ENCODE results near the gene MRAP. TPM values are rescaled to one million over a fixed set of nuclear protein-coding genes. Genes with fewer than 3 reads are reported as not detected.
"Not testable (repeated sequence)": the region's sequence is repeated elsewhere in the genome, so short reads cannot be mapped to it uniquely, and the experiment has no call there.

The MRAP gene
- total RNA-seq, 2 experiments from 2014 or later = not detected

- peaks cover 8% of the 10 kb centered on the region for H3K36me3 Mint-ChIP-seq (ENCODE audit: low read depth)
- H3K27ac Mint-ChIP-seq = no peak overlapping the region
- no peak for ATAC-seq
- no peaks in the 10 kb centered on the region for H3K9me3 Mint-ChIP-seq (ENCODE audit: insufficient read depth)
- ChIA-PET POLR2A (no interaction called here), CTCF (no interaction called here)
- H3K27me3 Mint-ChIP-seq (ENCODE audit: low read depth) = no peaks in the 10 kb centered on the region
- no peak overlapping the region for H3K4me3 Mint-ChIP-seq
- DNase-seq = no peak
- H3K4me1 Mint-ChIP-seq (ENCODE audit: low read depth) = peaks cover 10% of the 10 kb centered on the region
Measured at GRCh38 chr21:32302560-32302959, 3.9 kb downstream of the MRAP start.

DNA sequence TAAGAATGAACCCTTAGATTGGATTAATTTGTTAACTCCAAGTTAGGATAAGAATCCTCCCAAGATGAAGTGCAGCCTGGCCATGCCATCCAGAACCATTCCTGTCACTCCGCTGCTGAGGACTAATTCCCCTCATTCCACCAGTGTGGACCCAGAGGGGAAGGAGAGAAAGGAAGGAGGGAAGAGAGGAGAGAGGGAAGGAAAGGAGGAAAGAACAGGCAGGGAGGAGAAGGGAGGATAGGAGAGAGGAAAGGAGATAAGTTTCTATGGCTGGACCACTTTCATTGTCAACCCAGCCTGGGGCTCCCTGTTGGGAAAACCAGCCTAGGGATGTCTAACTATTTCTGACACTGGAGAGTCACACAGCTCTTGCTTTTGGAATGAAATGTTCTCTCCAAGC lies 4.7 kb downstream of the MRAP start:
- POLR2A ChIA-PET = no interaction called here
- Mint-ChIP-seq H3K4me3 (no peak overlapping the region), H3K4me1 (ENCODE audit: low read depth) (peaks cover 10% of the 10 kb centered on the region), H3K36me3 (ENCODE audit: low read depth) (peaks cover 8% of the 10 kb centered on the region), H3K9me3 (ENCODE audit: insufficient read depth) (no peaks in the 10 kb centered on the region), H3K27me3 (ENCODE audit: low read depth) (no peaks in the 10 kb centered on the region), H3K27ac (peak overlapping the region; percentile 10)
- CTCF ChIA-PET = no interaction called here
- ATAC-seq = no peak
- no peak for DNase-seq

- ATAC-seq = no peak
- ChIA-PET POLR2A (no interaction called here), CTCF (no interaction called here)
- Mint-ChIP-seq H3K9me3 (ENCODE audit: insufficient read depth) (no peaks in the 10 kb centered on the region), H3K27ac (no peak overlapping the region), H3K36me3 (ENCODE audit: low read depth) (peaks cover 12% of the 10 kb centered on the region), H3K4me3 (no peak overlapping the region), H3K27me3 (ENCODE audit: low read depth) (no peaks in the 10 kb centered on the region), H3K4me1 (ENCODE audit: low read depth) (peaks cover 10% of the 10 kb centered on the region)
- DNase-seq = no peak
Measured at GRCh38 chr21:32304998-32305397, 6.3 kb downstream of the MRAP start.

- no peak overlapping the region for H3K4me3 Mint-ChIP-seq
- H3K27ac Mint-ChIP-seq = peak overlapping the region; percentile 46
- peaks cover 13% of the 10 kb centered on the region for H3K36me3 Mint-ChIP-seq (ENCODE audit: low read depth)
- ChIA-PET POLR2A (no interaction called here), CTCF (no interaction called here)
- DNase-seq = no peak
- no peaks in the 10 kb centered on the region for H3K9me3 Mint-ChIP-seq (ENCODE audit: insufficient read depth)
- H3K27me3 Mint-ChIP-seq (ENCODE audit: low read depth) = no peaks in the 10 kb centered on the region
- no peak for ATAC-seq
- H3K4me1 Mint-ChIP-seq (ENCODE audit: low read depth) = peaks cover 10% of the 10 kb centered on the region
Measured at GRCh38 chr21:32306021-32306780, 7.5 kb downstream of the MRAP start.

- no peaks in the 10 kb centered on the region for H3K9me3 Mint-ChIP-seq (ENCODE audit: insufficient read depth)
- ChIA-PET CTCF (no interaction called here), POLR2A (no interaction called here)
Measured at GRCh38 chr21:32307706-32308105, 9.1 kb downstream of the MRAP start.

DNA sequence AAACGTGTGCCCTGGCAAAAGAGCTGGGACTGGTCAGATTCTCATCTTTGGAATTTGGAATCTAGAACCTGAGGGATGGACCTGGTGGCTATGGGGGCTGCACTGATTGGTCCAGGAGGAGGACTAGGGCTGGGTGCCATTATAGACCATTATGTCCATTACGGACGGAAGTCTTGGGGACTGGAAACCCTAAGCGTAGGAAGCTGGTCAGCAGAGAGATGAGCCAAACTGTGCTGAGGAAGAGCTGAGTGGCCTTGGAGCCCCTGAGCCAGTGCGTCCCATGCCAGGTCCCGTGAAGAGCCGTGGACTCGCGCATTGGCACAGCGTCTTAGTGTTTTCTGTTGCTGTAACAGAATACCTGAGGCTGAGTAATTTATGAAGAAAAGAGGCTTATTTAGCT lies 10.0 kb downstream of the MRAP start:
- Mint-ChIP-seq H3K4me3 (no peak overlapping the region), H3K4me1 (ENCODE audit: low read depth) (peaks cover 10% of the 10 kb centered on the region), H3K9me3 (ENCODE audit: insufficient read depth) (no peaks in the 10 kb centered on the region), H3K36me3 (ENCODE audit: low read depth) (peaks cover 15% of the 10 kb centered on the region), H3K27ac (no peak overlapping the region), H3K27me3 (ENCODE audit: low read depth) (no peaks in the 10 kb centered on the region)
- no peak for ATAC-seq
- no peak for DNase-seq
- POLR2A ChIA-PET = interaction anchor here (0.6 kb wide), 1 partner anchor 55 kb away, joined by 3 read pairs; no protein-coding TSS in a partner anchor
- CTCF ChIA-PET = no interaction called here

More at GRCh38 chr21:32307706-32308105, 9.1 kb downstream of the MRAP start:
- peaks cover 10% of the 10 kb centered on the region for H3K4me1 Mint-ChIP-seq (ENCODE audit: low read depth)
- H3K27ac Mint-ChIP-seq = no peak overlapping the region
- H3K4me3 Mint-ChIP-seq = no peak overlapping the region
- DNase-seq (no peak), ATAC-seq (no peak)
- H3K36me3 Mint-ChIP-seq (ENCODE audit: low read depth) = peaks cover 15% of the 10 kb centered on the region
- H3K27me3 Mint-ChIP-seq (ENCODE audit: low read depth) = no peaks in the 10 kb centered on the region

DNA sequence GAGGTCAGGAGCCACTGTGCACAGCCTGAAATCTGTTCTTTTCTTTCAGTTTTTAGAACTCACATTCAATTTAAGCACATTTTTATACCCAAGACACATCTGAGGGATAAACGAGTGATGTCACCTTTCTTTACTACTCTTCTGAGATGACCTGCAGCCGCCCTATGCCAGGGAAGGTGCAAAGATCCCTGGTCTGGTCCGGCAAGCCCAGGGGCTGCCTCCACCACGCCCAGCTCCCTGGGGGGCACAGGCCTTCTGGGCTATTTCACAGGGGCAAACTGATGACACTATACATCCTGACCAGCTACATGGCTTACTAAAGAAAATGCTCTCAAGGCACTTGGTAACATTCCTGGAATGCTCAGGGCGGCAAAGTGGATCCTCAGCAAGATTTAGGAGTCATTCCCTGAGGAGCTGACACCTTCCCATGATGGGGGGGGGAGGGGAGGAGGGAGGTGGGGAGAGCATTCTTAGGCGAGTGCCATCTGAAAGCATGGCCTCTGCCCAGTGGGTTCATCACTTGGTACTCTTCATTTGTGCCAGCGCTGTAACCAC lies 11.3 kb downstream of the MRAP start:
- no peaks in the 10 kb centered on the region for H3K9me3 Mint-ChIP-seq (ENCODE audit: insufficient read depth)
- no peak overlapping the region for H3K27ac Mint-ChIP-seq
- no peak overlapping the region for H3K4me3 Mint-ChIP-seq
- H3K27me3 Mint-ChIP-seq (ENCODE audit: low read depth) = no peaks in the 10 kb centered on the region
- H3K4me1 Mint-ChIP-seq (ENCODE audit: low read depth) = peaks cover 10% of the 10 kb centered on the region
- POLR2A ChIA-PET = no interaction called here
- DNase-seq = no peak
- CTCF ChIA-PET = no interaction called here
- no peak for ATAC-seq
- H3K36me3 Mint-ChIP-seq (ENCODE audit: low read depth) = peaks cover 21% of the 10 kb centered on the region

GRCh38 chr21:32310976-32311375 lies 12.3 kb downstream of the MRAP start:
- H3K27me3 Mint-ChIP-seq (ENCODE audit: low read depth); DNase-seq; H3K27ac Mint-ChIP-seq; H3K9me3 Mint-ChIP-seq (ENCODE audit: insufficient read depth); H3K4me1 Mint-ChIP-seq (ENCODE audit: low read depth); H3K4me3 Mint-ChIP-seq; POLR2A ChIA-PET; CTCF ChIA-PET; ATAC-seq: not testable (repeated sequence)
- peaks cover 25% of the 10 kb centered on the region for H3K36me3 Mint-ChIP-seq (ENCODE audit: low read depth)

GRCh38 chr21:32311621-32312020 lies 13.0 kb downstream of the MRAP start:
- ATAC-seq (no peak), DNase-seq (no peak)
- POLR2A ChIA-PET = no interaction called here
- Mint-ChIP-seq H3K4me3 (no peak overlapping the region), H3K9me3 (ENCODE audit: insufficient read depth) (no peaks in the 10 kb centered on the region), H3K27ac (no peak overlapping the region), H3K27me3 (ENCODE audit: low read depth) (no peaks in the 10 kb centered on the region), H3K36me3 (ENCODE audit: low read depth) (peaks cover 24% of the 10 kb centered on the region), H3K4me1 (ENCODE audit: low read depth) (no peaks in the 10 kb centered on the region)
- CTCF ChIA-PET = no interaction called here

DNA sequence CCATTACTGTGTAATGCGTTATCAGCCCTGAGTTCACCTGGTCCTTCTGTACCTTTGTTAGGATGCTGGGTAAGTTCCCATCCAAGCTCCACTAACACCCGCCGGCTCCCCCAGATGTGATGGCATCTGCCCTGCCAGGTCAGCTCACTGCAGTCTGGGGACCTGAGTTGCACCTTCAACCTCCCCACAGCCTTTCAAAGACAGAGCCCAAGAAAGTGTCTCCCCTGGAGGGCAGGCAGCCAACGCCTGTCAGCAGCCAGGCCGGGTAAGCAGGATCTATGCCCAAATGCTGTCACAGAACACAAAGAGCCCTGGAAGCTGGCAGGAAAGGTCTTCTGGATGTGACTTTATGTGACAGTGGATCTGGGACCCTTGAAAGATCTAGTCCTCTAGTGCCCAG lies 13.7 kb downstream of the MRAP start:
- ChIA-PET POLR2A (no interaction called here), CTCF (no interaction called here)
- Mint-ChIP-seq H3K27me3 (ENCODE audit: low read depth) (no peaks in the 10 kb centered on the region), H3K4me1 (ENCODE audit: low read depth) (no peaks in the 10 kb centered on the region), H3K9me3 (ENCODE audit: insufficient read depth) (no peaks in the 10 kb centered on the region), H3K36me3 (ENCODE audit: low read depth) (peaks cover 27% of the 10 kb centered on the region), H3K4me3 (no peak overlapping the region), H3K27ac (no peak overlapping the region)
- DNase-seq = no peak
- ATAC-seq = no peak

- H3K4me1 Mint-ChIP-seq (ENCODE audit: low read depth) = no peaks in the 10 kb centered on the region
- peaks cover 31% of the 10 kb centered on the region for H3K36me3 Mint-ChIP-seq (ENCODE audit: low read depth)
- no peak overlapping the region for H3K4me3 Mint-ChIP-seq
- no peaks in the 10 kb centered on the region for H3K9me3 Mint-ChIP-seq (ENCODE audit: insufficient read depth)
- CTCF ChIA-PET = no interaction called here
- no peak overlapping the region for H3K27ac Mint-ChIP-seq
- DNase-seq (no peak), ATAC-seq (no peak)
- H3K27me3 Mint-ChIP-seq (ENCODE audit: low read depth) = no peaks in the 10 kb centered on the region
- POLR2A ChIA-PET = no interaction called here
Measured at GRCh38 chr21:32312976-32313375, 14.3 kb downstream of the MRAP start.

DNA sequence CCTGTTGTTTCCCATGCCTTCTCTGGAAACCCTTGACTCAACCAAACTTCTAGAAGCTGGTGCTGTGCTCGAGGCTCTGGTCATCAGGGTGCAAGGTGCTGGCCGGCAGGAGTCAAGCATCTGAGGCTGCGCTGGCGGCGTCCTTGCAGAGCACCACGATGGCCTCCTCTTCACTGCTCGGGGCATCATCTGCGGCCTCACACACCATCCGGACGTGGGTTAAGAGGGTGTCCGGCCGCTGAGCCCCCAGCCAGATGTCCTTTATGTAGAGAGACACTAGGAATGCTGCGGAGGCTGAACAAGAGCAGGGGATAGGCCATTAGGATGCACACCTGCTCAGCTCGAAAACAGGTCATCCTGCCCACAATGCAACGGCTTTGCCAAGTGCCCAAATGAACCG lies 16.2 kb downstream of the MRAP start:
- ChIA-PET POLR2A (no interaction called here), CTCF (no interaction called here)
- H3K4me3 Mint-ChIP-seq = no peak overlapping the region
- H3K27ac Mint-ChIP-seq = no peak overlapping the region
- DNase-seq (no peak), ATAC-seq (no peak)
- H3K36me3 Mint-ChIP-seq (ENCODE audit: low read depth) = peaks cover 37% of the 10 kb centered on the region
- H3K27me3 Mint-ChIP-seq (ENCODE audit: low read depth) = no peaks in the 10 kb centered on the region
- no peaks in the 10 kb centered on the region for H3K9me3 Mint-ChIP-seq (ENCODE audit: insufficient read depth)
- H3K4me1 Mint-ChIP-seq (ENCODE audit: low read depth) = no peaks in the 10 kb centered on the region

Data from activated CD8-positive, alpha-beta T cell treated with anti-CD3 and anti-CD28 coated beads, Interleukin-2, amount 10 ng/mL, durations not matched to agents 7 days and 5 days (primary cell).